Measurements from ENCODE around the gene PTH1R. TPM values are rescaled to one million over a fixed set of nuclear protein-coding genes. Genes with fewer than 3 reads are reported as not detected.

PTH1R gene
- total RNA-seq, 4 donors from 2014 or later, result 0.40 to 1.9 (median 1.5) TPM

GRCh38 chr3:46901591-46902187, 24.2 kb downstream of the PTH1R start:
- Histone ChIP-seq H3K4me3 (no peak overlapping the region), H3K4me1 (peaks cover 4 to 13% (median 7%) of the 10 kb centered on the region in 3 donors), H3K27ac (no peak overlapping the region), H3K27me3 (peaks cover 0 to 31% (median 0%) of the 10 kb centered on the region in 4 donors), H3K36me3 (no peaks in the 10 kb centered on the region), H3K9me3 (no peaks in the 10 kb centered on the region)
- no peak for DNase-seq
- no peak for TF ChIP-seq POLR2A (IDR thresholded peaks at IDR 0.05)
- no peak for TF ChIP-seq CTCF (IDR thresholded peaks at IDR 0.05)
- intact Hi-C loops (cut with DNase I), result no loop called here
- WGBS, 2 donors, result 63 to 100% methylated on average over 2 to 3 of the region's 17 CpGs

- Histone ChIP-seq H3K9me3 (no peaks in the 10 kb centered on the region), H3K27ac (no peak overlapping the region), H3K36me3 (no peaks in the 10 kb centered on the region), H3K4me1 (peaks cover 4 to 13% (median 7%) of the 10 kb centered on the region in 3 donors), H3K27me3 (peaks cover 0 to 29% (median 0%) of the 10 kb centered on the region in 4 donors), H3K4me3 (no peak overlapping the region)
- intact Hi-C loops (cut with DNase I), result no loop called here
- TF ChIP-seq POLR2A (IDR thresholded peaks at IDR 0.05), result no peak
- no peak for TF ChIP-seq CTCF (IDR thresholded peaks at IDR 0.05)
- WGBS, 2 donors, result 88 to 89% methylated on average over 12 to 13 of the region's 15 CpGs
- DNase-seq, result no peak
Observed at GRCh38 chr3:46902188-46902631, 24.7 kb downstream of the PTH1R start.

- WGBS, 2 donors, result 68 to 72% methylated on average over 9 to 12 of the region's 21 CpGs
- Histone ChIP-seq H3K4me1 (peaks cover 8 to 14% (median 8%) of the 10 kb centered on the region in 3 donors), H3K36me3 (no peaks in the 10 kb centered on the region), H3K27ac (no peak overlapping the region), H3K9me3 (no peaks in the 10 kb centered on the region), H3K4me3 (no peak overlapping the region), H3K27me3 (peaks cover 0 to 18% (median 0%) of the 10 kb centered on the region in 4 donors)
- intact Hi-C loops (cut with DNase I), result no loop called here
- no peak for DNase-seq
- no peak for TF ChIP-seq CTCF (IDR thresholded peaks at IDR 0.05)
- no peak for TF ChIP-seq POLR2A (IDR thresholded peaks at IDR 0.05)
Observed at GRCh38 chr3:46903341-46904302, 26.1 kb downstream of the PTH1R start.

- Histone ChIP-seq H3K27ac (no peak overlapping the region), H3K4me1 (peaks cover 13 to 15% (median 14%) of the 10 kb centered on the region in 3 donors), H3K4me3 (no peak overlapping the region), H3K36me3 (no peaks in the 10 kb centered on the region), H3K9me3 (no peaks in the 10 kb centered on the region), H3K27me3 (peaks cover 0 to 13% (median 0%) of the 10 kb centered on the region in 4 donors)
- TF ChIP-seq POLR2A (IDR thresholded peaks at IDR 0.05), result no peak
- no peak for TF ChIP-seq CTCF (IDR thresholded peaks at IDR 0.05)
- no peak for DNase-seq
- intact Hi-C loops (cut with DNase I), result no loop called here
- 83 to 86% methylated on average over 14 to 17 of the region's 18 CpGs for WGBS, 2 donors
Observed at GRCh38 chr3:46904303-46905212, 27.0 kb downstream of the PTH1R start.

Measured in esophagus squamous epithelium (tissue), 5 donors.